Progenitor cell of endocrine pancreas (in vitro differentiated cells): ENCODE data around the gene RRAD. TPM values are rescaled to one million over a fixed set of nuclear protein-coding genes. Genes with fewer than 3 reads are reported as not detected.
"Not testable (repeated sequence)": the region's sequence is repeated elsewhere in the genome, so short reads cannot be mapped to it uniquely, and the experiment has no call there.

Experiments used
- DNase-seq: peaks from one replicate; pipeline ENCODE4 v3.0.0; 2021; ENCODE audit warnings: low spot score; ENCODE audit not compliant: unreplicated experiment
- H3K27ac Mint-ChIP-seq: 2 replicates; pipeline ENCODE4 v1.8.0; 2021; ENCODE audit warnings: mild to moderate bottlenecking, moderate library complexity, mixed read lengths
- H3K27me3 Mint-ChIP-seq: 2 replicates; pipeline ENCODE4 v1.8.0; 2021; ENCODE audit warnings: mixed read lengths
- H3K36me3 Mint-ChIP-seq: 2 replicates; pipeline ENCODE4 v1.8.0; 2022; ENCODE audit warnings: mixed read lengths; ENCODE audit not compliant: insufficient read depth
- H3K4me1 Mint-ChIP-seq: 2 replicates; pipeline ENCODE4 v1.8.0; 2021; ENCODE audit warnings: low read depth, mixed read lengths
- H3K4me3 Mint-ChIP-seq: 2 replicates; pipeline ENCODE4 v1.8.0; 2021; ENCODE audit warnings: low read depth, mild to moderate bottlenecking, moderate library complexity, mixed read lengths
- H3K9me3 Mint-ChIP-seq: 2 replicates; pipeline ENCODE4 v1.8.0; 2021; ENCODE audit warnings: low read depth, mixed read lengths
- CTCF ChIP-seq: fragments of 200-600 bp; sonication (generic); IDR thresholded peaks from one replicate; pipeline ENCODE4 v1.5.0; 2021; ENCODE audit warnings: antibody characterized with exemption, mild to moderate bottlenecking; ENCODE audit not compliant: unreplicated experiment
- long read RNA-seq: library from polyadenylated mRNA; unstranded; transcript quantifications from one replicate; pipeline ENCODE4 v2.0.0, GENCODE V29; 2020
- total RNA-seq: library from RNA; stranded (reverse); gene quantifications from 2 replicates; pipeline ENCODE4 v1.2.1, GENCODE V29; 2021

The RRAD gene
- 0.27 and 0.36 TPM in 2 replicates for total RNA-seq
- long read RNA-seq, result 0 reads

GRCh38 chr16:66925322-66925840, at the start of gene RRAD:
RRAD (minus strand) TSS chr16:66925535; CDS start chr16:66925179, 356 bp downstream.
- H3K4me1 Mint-ChIP-seq, result no peaks in the 10 kb centered on the region
- H3K4me3 Mint-ChIP-seq, result peak within 1 kb of the TSS; percentile 41
- H3K36me3 Mint-ChIP-seq, result no peaks in the 10 kb centered on the region
- no peak for TF ChIP-seq CTCF
- no peak for DNase-seq
- peaks cover 63% of the 10 kb centered on the region for H3K27me3 Mint-ChIP-seq
- no peaks in the 10 kb centered on the region for H3K9me3 Mint-ChIP-seq
- H3K27ac Mint-ChIP-seq, result no peak within 1 kb of the TSS

GRCh38 chr16:66974932-66975246, 49.6 kb upstream of the RRAD start:
- H3K27me3 Mint-ChIP-seq, result peaks cover 13% of the 10 kb centered on the region
- not testable (repeated sequence) for DNase-seq, H3K9me3 Mint-ChIP-seq, H3K4me3 Mint-ChIP-seq, H3K36me3 Mint-ChIP-seq, H3K4me1 Mint-ChIP-seq, H3K27ac Mint-ChIP-seq

GRCh38 chr16:66974156-66974931, 49.0 kb upstream of the RRAD start:
- not testable (repeated sequence) for H3K36me3 Mint-ChIP-seq, H3K4me3 Mint-ChIP-seq, H3K4me1 Mint-ChIP-seq, DNase-seq, H3K9me3 Mint-ChIP-seq, H3K27ac Mint-ChIP-seq
- peaks cover 15% of the 10 kb centered on the region for H3K27me3 Mint-ChIP-seq

- Mint-ChIP-seq H3K9me3 (no peaks in the 10 kb centered on the region), H3K4me3 (no peak overlapping the region), H3K27me3 (peaks cover 15% of the 10 kb centered on the region), H3K36me3 (no peaks in the 10 kb centered on the region), H3K27ac (no peak overlapping the region), H3K4me1 (no peaks in the 10 kb centered on the region)
- TF ChIP-seq CTCF, result no peak
- no peak for DNase-seq
Measured at GRCh38 chr16:66973716-66974115, 48.4 kb upstream of the RRAD start.

GRCh38 chr16:66972983-66973382, 47.6 kb upstream of the RRAD start:
- DNase-seq, result no peak
- TF ChIP-seq CTCF, result no peak
- peak overlapping the region; percentile 16 for H3K27ac Mint-ChIP-seq

GRCh38 chr16:66970775-66971720, 45.7 kb upstream of the RRAD start:
- no peak for TF ChIP-seq CTCF
- Mint-ChIP-seq H3K9me3 (no peaks in the 10 kb centered on the region), H3K4me1 (no peaks in the 10 kb centered on the region), H3K27ac (no peak overlapping the region), H3K27me3 (peaks cover 19% of the 10 kb centered on the region), H3K4me3 (no peak overlapping the region), H3K36me3 (no peaks in the 10 kb centered on the region)
- no peak for DNase-seq

More at GRCh38 chr16:66972983-66973382, 47.6 kb upstream of the RRAD start:
- no peaks in the 10 kb centered on the region for H3K9me3 Mint-ChIP-seq
- H3K4me3 Mint-ChIP-seq, result no peak overlapping the region
- H3K36me3 Mint-ChIP-seq, result no peaks in the 10 kb centered on the region
- no peaks in the 10 kb centered on the region for H3K4me1 Mint-ChIP-seq
- peaks cover 15% of the 10 kb centered on the region for H3K27me3 Mint-ChIP-seq
